ENCODE measurements around the gene SMYD3. TPM values are rescaled to one million over a fixed set of nuclear protein-coding genes. Genes with fewer than 3 reads are reported as not detected.
A peak's percentile ranks its signal among the peaks of the same experiment; 100 is the strongest.

Gene SMYD3
- total RNA-seq, 4 donors from 2014 or later: 8.4 to 25.7 (median 14.4) TPM

DNA sequence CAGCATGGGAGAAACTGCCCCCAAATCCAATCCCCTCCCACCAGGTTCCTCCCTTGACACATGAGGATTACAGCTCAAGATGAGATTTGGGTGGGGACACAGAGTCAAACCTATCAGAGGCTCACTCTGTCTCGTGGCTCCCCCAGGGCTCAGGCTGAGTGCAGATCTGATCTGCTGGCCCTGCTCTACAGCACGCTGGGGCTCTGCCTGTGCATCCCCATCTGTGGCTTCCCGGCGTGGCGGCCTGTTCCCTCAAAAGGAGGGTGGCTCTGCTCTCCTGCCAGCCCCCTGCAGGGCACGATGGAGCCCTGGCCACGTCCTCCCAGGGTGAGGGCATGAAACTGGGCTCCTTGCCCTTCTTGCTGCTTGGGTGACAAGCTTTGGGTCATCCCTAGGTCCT, 19.8 kb upstream of the SMYD3 start:
- DNase-seq (ENCODE audit: low spot score in 2 of 2): peak in 1 of 2 donors; percentile 53
- no peak overlapping the region for H3K4me3 ChIP-seq (ENCODE audit: low read depth, poor library complexity, severe bottlenecking)
- intact Hi-C loops (cut with DNase I; ENCODE audit: low total_unique reads): no loop called here
- 65 to 79% methylated on average over 5 to 7 of the region's 7 CpGs for WGBS, 2 donors
- TF ChIP-seq, protein P1, sequence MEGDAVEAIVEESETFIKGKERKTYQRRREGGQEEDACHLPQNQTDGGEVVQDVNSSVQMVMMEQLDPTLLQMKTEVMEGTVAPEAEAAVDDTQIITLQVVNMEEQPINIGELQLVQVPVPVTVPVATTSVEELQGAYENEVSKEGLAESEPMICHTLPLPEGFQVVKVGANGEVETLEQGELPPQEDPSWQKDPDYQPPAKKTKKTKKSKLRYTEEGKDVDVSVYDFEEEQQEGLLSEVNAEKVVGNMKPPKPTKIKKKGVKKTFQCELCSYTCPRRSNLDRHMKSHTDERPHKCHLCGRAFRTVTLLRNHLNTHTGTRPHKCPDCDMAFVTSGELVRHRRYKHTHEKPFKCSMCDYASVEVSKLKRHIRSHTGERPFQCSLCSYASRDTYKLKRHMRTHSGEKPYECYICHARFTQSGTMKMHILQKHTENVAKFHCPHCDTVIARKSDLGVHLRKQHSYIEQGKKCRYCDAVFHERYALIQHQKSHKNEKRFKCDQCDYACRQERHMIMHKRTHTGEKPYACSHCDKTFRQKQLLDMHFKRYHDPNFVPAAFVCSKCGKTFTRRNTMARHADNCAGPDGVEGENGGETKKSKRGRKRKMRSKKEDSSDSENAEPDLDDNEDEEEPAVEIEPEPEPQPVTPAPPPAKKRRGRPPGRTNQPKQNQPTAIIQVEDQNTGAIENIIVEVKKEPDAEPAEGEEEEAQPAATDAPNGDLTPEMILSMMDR (IDR thresholded peaks at IDR 0.05): no peak
- TF ChIP-seq POLR2A (IDR thresholded peaks at IDR 0.05): no peak

DNA sequence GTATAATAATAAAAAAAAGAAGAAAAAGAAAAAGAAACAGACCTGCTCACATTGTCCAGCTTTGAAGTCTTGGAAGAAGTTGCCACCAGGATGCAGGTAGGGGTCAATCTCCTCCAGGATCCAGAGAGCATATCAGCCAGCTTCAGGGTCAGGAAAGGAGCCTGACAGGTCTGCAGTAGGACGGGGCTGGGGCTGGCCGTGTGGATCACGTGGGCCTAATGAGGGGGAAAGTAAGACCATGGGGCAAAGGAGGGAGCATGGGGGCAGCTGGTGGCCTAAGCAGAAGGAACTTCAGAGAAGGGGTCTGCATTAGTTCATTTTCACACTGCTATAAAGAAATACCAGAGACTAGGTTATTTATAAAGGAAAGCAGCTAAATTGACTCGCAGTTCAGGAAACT, 19.3 kb upstream of the SMYD3 start:
- intact Hi-C loops (cut with DNase I; ENCODE audit: low total_unique reads): no loop called here
- peak in 1 of 2 donors; percentile 56 for DNase-seq (ENCODE audit: low spot score in 2 of 2)
- 83 to 90% methylated on average over 4 of the region's 4 CpGs for WGBS, 2 donors
- H3K4me3 ChIP-seq (ENCODE audit: low read depth, poor library complexity, severe bottlenecking): no peak overlapping the region
- TF ChIP-seq, protein P1 (IDR thresholded peaks at IDR 0.05): no peak
- no peak for TF ChIP-seq POLR2A (IDR thresholded peaks at IDR 0.05)

DNA sequence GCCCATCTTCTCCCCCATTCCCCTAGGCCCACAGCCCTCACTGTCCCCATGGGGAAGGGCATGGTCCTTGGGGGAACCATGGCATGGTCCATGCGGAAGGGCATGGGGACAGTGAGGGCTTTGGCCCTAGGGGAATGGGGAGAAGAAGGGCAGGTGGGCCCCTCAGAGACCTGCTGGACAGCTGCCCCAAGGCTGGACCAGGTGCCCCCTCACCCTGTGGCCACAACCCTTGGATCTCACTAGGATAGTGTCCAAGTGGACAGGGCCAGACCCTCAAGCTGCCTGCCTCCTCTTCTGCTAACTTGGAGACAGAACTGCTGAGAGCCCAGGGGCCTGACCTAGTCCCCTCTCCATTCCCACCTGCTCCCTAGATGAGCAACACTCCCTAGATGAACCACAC, 12.4 kb upstream of the SMYD3 start:
- H3K4me3 ChIP-seq (ENCODE audit: low read depth, poor library complexity, severe bottlenecking): no peak overlapping the region
- no peak for TF ChIP-seq POLR2A (IDR thresholded peaks at IDR 0.05)
- TF ChIP-seq, protein P1 (IDR thresholded peaks at IDR 0.05): no peak
- peak in 1 of 2 donors; percentile 69 for DNase-seq (ENCODE audit: low spot score in 2 of 2)
- WGBS, 2 donors: 71 to 100% methylated on average over 1 of the region's 1 CpG
- intact Hi-C loops (cut with DNase I; ENCODE audit: low total_unique reads): no loop called here

DNA sequence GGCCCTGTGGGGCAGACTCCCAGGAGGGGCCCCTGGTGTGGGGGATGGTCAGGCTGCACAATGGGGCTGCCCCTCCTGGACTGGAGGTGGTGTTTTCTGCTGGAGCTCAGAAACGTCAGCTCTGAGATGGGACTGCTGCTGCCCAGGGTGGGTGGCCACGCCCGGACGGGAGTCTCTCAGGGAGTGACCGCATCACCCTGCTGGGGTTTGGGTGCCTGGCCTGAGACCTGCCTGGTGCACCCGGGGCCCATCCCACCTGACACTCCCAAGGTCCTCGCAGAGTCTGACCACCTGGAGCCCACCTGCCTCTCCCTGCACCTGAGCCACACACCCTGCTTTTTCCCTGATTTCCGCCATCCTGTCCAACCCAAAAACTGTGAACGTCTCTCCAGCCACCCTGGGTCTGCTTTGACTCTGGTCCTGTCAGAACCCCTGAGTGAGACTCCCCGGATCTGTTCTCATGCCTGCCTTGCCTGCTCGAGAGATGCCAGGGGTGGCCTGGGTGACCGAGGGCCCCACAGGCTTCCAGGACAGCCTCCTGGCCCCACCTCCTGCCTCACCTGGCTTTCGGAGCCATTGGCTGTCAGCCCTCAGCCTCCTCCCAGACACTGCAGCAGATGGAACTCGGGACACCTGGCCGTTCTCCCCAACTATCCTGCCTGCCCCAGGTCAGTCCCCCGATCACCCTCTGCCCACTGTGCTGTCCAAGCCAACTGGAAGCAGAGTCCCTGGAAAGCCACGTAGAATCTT, 11.6 kb upstream of the SMYD3 start:
- WGBS, 2 donors: 80 to 83% methylated on average over 12 to 17 of the region's 17 CpGs

DNA sequence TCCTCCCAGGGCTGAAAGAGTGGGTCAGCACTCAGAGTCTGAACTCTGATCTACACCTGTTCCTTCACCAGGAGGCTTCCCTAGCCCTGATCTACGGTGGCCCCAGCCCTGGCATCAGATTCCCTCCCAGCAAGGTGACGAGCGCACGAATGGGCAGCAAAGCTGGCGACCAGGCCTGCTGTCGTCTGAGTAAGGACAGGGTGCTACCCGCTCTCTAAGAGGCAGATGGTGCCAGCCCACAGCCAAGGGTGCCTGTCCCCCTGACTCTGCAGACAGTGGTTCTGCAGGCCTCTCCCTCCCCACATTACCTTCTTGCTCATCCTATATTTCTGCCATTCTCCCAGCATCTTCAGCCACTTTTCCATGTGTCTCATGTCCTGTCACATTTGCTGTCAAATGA, 10.3 kb upstream of the SMYD3 start:
- WGBS, 2 donors: 78 to 85% methylated on average over 7 of the region's 7 CpGs
- peak in 1 of 2 donors; percentile 60 for DNase-seq (ENCODE audit: low spot score in 2 of 2)
- H3K4me3 ChIP-seq (ENCODE audit: low read depth, poor library complexity, severe bottlenecking): no peak overlapping the region
- intact Hi-C loops (cut with DNase I; ENCODE audit: low total_unique reads): no loop called here
- TF ChIP-seq POLR2A (IDR thresholded peaks at IDR 0.05): no peak
- TF ChIP-seq, protein P1 (IDR thresholded peaks at IDR 0.05): no peak

More for the DNA sequence above, 11.6 kb upstream of the SMYD3 start:
- no peak overlapping the region for H3K4me3 ChIP-seq (ENCODE audit: low read depth, poor library complexity, severe bottlenecking)
- peak in 1 of 2 donors; percentile 67 for DNase-seq (ENCODE audit: low spot score in 2 of 2)
- TF ChIP-seq POLR2A (IDR thresholded peaks at IDR 0.05): no peak
- TF ChIP-seq, protein P1 (IDR thresholded peaks at IDR 0.05): no peak
- intact Hi-C loops (cut with DNase I; ENCODE audit: low total_unique reads): no loop called here
